Fibroblast of lung (primary cell): Measurements from ENCODE around the gene PCCB. TPM values are rescaled to one million over a fixed set of nuclear protein-coding genes. Genes with fewer than 3 reads are reported as not detected.
"Not testable (repeated sequence)": the region's sequence is repeated elsewhere in the genome, so short reads cannot be mapped to it uniquely, and the experiment has no call there.

ENCODE experiments used
- DNase-seq, 2 donors: peaks; one replicate each; pipeline versions ENCODE4 v3.0.0 to v3.0.0-alpha.2; 2010; ENCODE audit warnings: low read depth in 2 of 2
- H2AFZ ChIP-seq: 2 replicates; pipeline ENCODE4 v1.5.1; 2012; ENCODE audit warnings: low read length, control low read depth, inconsistent platforms
- H3K27ac ChIP-seq: 2 replicates; pipeline ENCODE4 v1.5.1; 2011; ENCODE audit warnings: low read length, control low read depth; ENCODE audit not compliant: insufficient read depth
- H3K27me3 ChIP-seq: 2 replicates; pipeline ENCODE4 v1.5.1; 2011; ENCODE audit warnings: mild to moderate bottlenecking, low read length; ENCODE audit not compliant: control insufficient read depth, insufficient read depth
- H3K36me3 ChIP-seq: 2 replicates; pipeline ENCODE4 v1.5.1; 2011; ENCODE audit warnings: low read length; ENCODE audit not compliant: control insufficient read depth, insufficient read depth
- H3K4me1 ChIP-seq: 2 replicates; pipeline ENCODE4 v1.5.1; 2011; ENCODE audit warnings: low read length; ENCODE audit not compliant: control insufficient read depth, insufficient read depth; ENCODE audit errors: extremely low read depth
- H3K4me2 ChIP-seq: 2 replicates; pipeline ENCODE4 v1.5.1; 2011; ENCODE audit warnings: low read length, control low read depth; ENCODE audit not compliant: insufficient read depth; ENCODE audit errors: extremely low read depth
- H3K4me3 ChIP-seq, 4 experiments: fragments of 200-600 bp in 1 of 4; sonication (generic) in 1 of 4; replicated peaks in 1 of 4; 2 replicates each; pipeline ENCODE4 v1.5.1; 2011 to 2016; ENCODE audit warnings: low read length in 4 of 4, low read depth in 3 of 4, mild to moderate bottlenecking in 3 of 4, control low read depth in 2 of 4, inconsistent platforms in 1 of 4, mixed read lengths in 1 of 4; ENCODE audit not compliant: insufficient read depth in 1 of 4; ENCODE audit errors: control extremely low read depth in 1 of 4
- H3K79me2 ChIP-seq: 2 replicates; pipeline ENCODE4 v1.5.1; 2012; ENCODE audit warnings: mild to moderate bottlenecking, low read length, inconsistent platforms; ENCODE audit not compliant: control insufficient read depth, insufficient read depth
- H3K9ac ChIP-seq: 2 replicates; pipeline ENCODE4 v1.5.1; 2011; ENCODE audit warnings: mild to moderate bottlenecking, low read length, control low read depth; ENCODE audit not compliant: insufficient read depth
- H3K9me3 ChIP-seq: 2 replicates; pipeline ENCODE4 v1.5.1; 2012; ENCODE audit warnings: low read depth, low read length; ENCODE audit not compliant: control insufficient read depth, insufficient read depth
- H4K20me1 ChIP-seq: 2 replicates; pipeline ENCODE4 v1.5.1; 2011; ENCODE audit warnings: low read length; ENCODE audit not compliant: control insufficient read depth, insufficient read depth; ENCODE audit errors: extremely low read depth
- EZH2 ChIP-seq: IDR thresholded peaks from 2 replicates; pipeline ENCODE4 v1.5.1; 2012; ENCODE audit warnings: low read length, control low read depth, mild to moderate bottlenecking; ENCODE audit errors: missing control alignments
- polyA plus RNA-seq, 2 donors: library from polyadenylated mRNA; depleted of rRNA in 1 of 2; stranded (reverse) in 1 of 2; unstranded in 1 of 2; fragments of >200 nt; gene quantifications; 2 replicates each; pipeline ENCODE4 v1.2.1, GENCODE V29; 2011 to 2012; ENCODE audit warnings: missing spikeins in 1 of 2
- total RNA-seq: library from RNA; depleted of rRNA; stranded (reverse); fragments of >200 nt; gene quantifications from 2 replicates; pipeline ENCODE4 v1.2.1, GENCODE V29; 2014
- TF ChIP-seq, protein P1 (sequence below), 2 donors: IDR thresholded peaks in 1 of 2; conservative IDR thresholded peaks in 1 of 2; 1 replicate in 1 of 2; 2 replicates in 1 of 2; pipeline ENCODE4 v1.5.1; 2011 to 2012; ENCODE audit warnings: low read length in 2 of 2, control low read depth in 1 of 2, inconsistent platforms in 1 of 2, low read depth in 1 of 2, mild to moderate bottlenecking in 1 of 2

The PCCB gene
- total and polyA plus RNA-seq, 2 donors (not counting 1 experiment from before 2014, with no cell fraction given): 56.0 to 81.4 TPM

DNA sequence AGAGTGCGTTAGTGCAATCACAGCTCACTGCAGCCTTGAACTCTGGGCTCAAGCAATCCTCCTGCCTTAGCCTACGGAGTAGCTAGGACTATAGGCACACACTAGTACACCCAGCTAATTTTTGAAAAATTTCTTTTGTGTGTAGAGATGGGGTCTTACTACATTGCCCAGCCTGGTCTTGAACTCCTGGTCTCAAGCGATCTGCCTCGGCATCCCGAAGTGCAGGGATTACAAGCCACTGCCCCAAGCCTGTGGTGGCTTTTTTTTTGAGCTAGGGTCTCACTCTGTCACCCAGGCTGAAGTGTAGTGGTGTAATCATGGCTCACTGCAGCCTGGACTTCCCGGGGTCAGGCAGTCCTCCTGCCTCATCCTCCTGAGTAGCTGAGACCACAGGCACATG, 17.1 kb downstream of the PCCB start:
- H3K4me1 ChIP-seq: no peaks in the 10 kb centered on the region
- no peaks in the 10 kb centered on the region for H4K20me1 ChIP-seq
- no peak for DNase-seq
- H3K4me2 ChIP-seq: no peak overlapping the region
- H3K27ac ChIP-seq: no peak overlapping the region
- no peak overlapping the region for H2AFZ ChIP-seq
- H3K9me3 ChIP-seq: no peaks in the 10 kb centered on the region
- no peak overlapping the region for H3K9ac ChIP-seq
- no peaks in the 10 kb centered on the region for H3K27me3 ChIP-seq
- TF ChIP-seq EZH2: no peak
- TF ChIP-seq, protein P1, sequence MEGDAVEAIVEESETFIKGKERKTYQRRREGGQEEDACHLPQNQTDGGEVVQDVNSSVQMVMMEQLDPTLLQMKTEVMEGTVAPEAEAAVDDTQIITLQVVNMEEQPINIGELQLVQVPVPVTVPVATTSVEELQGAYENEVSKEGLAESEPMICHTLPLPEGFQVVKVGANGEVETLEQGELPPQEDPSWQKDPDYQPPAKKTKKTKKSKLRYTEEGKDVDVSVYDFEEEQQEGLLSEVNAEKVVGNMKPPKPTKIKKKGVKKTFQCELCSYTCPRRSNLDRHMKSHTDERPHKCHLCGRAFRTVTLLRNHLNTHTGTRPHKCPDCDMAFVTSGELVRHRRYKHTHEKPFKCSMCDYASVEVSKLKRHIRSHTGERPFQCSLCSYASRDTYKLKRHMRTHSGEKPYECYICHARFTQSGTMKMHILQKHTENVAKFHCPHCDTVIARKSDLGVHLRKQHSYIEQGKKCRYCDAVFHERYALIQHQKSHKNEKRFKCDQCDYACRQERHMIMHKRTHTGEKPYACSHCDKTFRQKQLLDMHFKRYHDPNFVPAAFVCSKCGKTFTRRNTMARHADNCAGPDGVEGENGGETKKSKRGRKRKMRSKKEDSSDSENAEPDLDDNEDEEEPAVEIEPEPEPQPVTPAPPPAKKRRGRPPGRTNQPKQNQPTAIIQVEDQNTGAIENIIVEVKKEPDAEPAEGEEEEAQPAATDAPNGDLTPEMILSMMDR (conservative IDR thresholded peaks at IDR 0.05 in 1 of 2, IDR thresholded peaks at IDR 0.05 in 1 of 2; ENCODE audit: low read depth in 1 of 2, low read length in 2 of 2): no peak
- no peaks in the 10 kb centered on the region for H3K36me3 ChIP-seq
- no peaks in the 10 kb centered on the region for H3K79me2 ChIP-seq
- H3K4me3 ChIP-seq: no peak overlapping the region

DNA sequence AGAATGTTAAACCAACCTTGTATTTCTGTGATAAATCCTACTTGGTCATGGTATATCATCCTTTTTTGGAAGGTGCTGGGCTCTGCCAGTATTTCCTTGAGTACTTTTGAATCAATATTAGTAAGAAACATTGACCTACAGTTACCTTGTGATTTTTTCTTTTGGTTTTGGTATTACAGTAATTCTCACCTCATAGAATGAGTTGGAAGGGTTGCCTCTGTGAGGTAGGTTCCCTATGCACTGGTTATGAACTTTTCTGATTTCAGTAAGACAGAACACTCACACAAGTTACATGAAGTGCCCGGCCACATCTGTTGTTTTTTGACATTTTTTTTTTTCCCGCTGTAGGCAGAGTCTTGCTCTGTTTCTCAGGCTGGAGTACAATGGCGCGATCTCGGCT, 20.0 kb downstream of the PCCB start:
- H2AFZ ChIP-seq: no peak overlapping the region
- TF ChIP-seq, protein P1 (conservative IDR thresholded peaks at IDR 0.05 in 1 of 2, IDR thresholded peaks at IDR 0.05 in 1 of 2; ENCODE audit: low read depth in 1 of 2, low read length in 2 of 2): no peak
- no peak for TF ChIP-seq EZH2
- H3K36me3 ChIP-seq: no peaks in the 10 kb centered on the region
- H4K20me1 ChIP-seq: no peaks in the 10 kb centered on the region
- H3K4me2 ChIP-seq: no peak overlapping the region
- H3K27me3 ChIP-seq: no peaks in the 10 kb centered on the region
- no peaks in the 10 kb centered on the region for H3K79me2 ChIP-seq
- no peaks in the 10 kb centered on the region for H3K9me3 ChIP-seq
- DNase-seq: no peak
- no peak overlapping the region for H3K27ac ChIP-seq
- H3K4me3 ChIP-seq: no peak overlapping the region
- H3K9ac ChIP-seq: no peak overlapping the region
- no peaks in the 10 kb centered on the region for H3K4me1 ChIP-seq

DNA sequence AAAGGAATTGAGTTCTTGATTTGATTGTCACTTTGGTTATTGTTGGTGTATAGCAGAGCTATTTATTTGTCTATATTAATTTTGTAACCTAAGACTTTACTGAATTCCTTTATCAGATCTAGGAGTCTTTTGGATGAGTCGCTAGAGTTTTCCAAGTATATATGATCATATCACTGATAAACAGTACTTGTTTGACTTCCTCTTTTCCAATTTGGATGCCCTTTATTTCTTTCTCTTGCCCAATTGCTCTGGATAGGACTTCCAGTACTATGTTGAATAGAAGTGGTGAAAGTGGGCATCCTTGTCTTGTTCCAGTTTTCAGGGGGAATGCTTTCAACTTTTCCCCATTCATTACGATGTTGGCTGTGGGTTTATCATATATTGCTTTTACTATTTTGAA, 21.5 kb downstream of the PCCB start:
- H3K4me1 ChIP-seq, DNase-seq, H3K79me2 ChIP-seq, H3K4me3 ChIP-seq, H4K20me1 ChIP-seq, H3K36me3 ChIP-seq, H2AFZ ChIP-seq, H3K27me3 ChIP-seq, H3K4me2 ChIP-seq, H3K9me3 ChIP-seq, H3K27ac ChIP-seq, H3K9ac ChIP-seq: not testable (repeated sequence)
